Hepatocyte (in vitro differentiated cells): ENCODE results near the gene DEFB127.

Experiments
- EZH2 ChIP-seq: fragments of 200-600 bp; sonication (generic); IDR thresholded peaks from 2 replicates; pipeline ENCODE4 v1.6.1; 2016; ENCODE audit warnings: antibody characterized with exemption, mild to moderate bottlenecking, borderline replicate concordance
- TF ChIP-seq, protein P1 (sequence below): fragments of 200-600 bp; sonication (generic); IDR thresholded peaks from 2 replicates; pipeline ENCODE4 v1.5.1; 2016; ENCODE audit warnings: antibody characterized with exemption, mild to moderate bottlenecking; ENCODE audit not compliant: poor library complexity

DNA sequence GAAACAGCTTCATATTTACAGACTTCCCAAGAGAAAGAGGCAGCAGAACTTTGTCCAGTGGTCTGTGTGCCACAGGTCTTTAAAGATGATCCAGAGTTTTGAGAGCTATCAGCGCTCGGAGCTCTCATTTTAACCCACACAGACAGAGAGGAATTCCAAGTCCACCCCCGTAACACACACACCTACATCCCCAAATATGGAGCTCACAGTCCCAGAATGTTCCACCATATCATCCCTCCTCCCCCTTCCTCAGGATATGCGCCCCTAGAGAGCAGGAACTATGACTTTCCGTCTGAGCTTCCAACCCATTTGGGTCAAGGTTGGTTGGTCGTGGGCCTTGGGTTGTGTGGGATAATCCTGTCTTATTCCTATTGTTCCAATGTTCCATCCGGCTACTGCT lies 32.4 kb downstream of the DEFB127 start, which contains the start of gene DEFB128:
- TF ChIP-seq, protein P1, sequence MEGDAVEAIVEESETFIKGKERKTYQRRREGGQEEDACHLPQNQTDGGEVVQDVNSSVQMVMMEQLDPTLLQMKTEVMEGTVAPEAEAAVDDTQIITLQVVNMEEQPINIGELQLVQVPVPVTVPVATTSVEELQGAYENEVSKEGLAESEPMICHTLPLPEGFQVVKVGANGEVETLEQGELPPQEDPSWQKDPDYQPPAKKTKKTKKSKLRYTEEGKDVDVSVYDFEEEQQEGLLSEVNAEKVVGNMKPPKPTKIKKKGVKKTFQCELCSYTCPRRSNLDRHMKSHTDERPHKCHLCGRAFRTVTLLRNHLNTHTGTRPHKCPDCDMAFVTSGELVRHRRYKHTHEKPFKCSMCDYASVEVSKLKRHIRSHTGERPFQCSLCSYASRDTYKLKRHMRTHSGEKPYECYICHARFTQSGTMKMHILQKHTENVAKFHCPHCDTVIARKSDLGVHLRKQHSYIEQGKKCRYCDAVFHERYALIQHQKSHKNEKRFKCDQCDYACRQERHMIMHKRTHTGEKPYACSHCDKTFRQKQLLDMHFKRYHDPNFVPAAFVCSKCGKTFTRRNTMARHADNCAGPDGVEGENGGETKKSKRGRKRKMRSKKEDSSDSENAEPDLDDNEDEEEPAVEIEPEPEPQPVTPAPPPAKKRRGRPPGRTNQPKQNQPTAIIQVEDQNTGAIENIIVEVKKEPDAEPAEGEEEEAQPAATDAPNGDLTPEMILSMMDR: no peak
- no peak for TF ChIP-seq EZH2
